ENCODE measurements around the gene ZNF418.
"Not testable (repeated sequence)": the region's sequence is repeated elsewhere in the genome, so short reads cannot be mapped to it uniquely, and the experiment has no call there.

ZNF418 gene

DNA sequence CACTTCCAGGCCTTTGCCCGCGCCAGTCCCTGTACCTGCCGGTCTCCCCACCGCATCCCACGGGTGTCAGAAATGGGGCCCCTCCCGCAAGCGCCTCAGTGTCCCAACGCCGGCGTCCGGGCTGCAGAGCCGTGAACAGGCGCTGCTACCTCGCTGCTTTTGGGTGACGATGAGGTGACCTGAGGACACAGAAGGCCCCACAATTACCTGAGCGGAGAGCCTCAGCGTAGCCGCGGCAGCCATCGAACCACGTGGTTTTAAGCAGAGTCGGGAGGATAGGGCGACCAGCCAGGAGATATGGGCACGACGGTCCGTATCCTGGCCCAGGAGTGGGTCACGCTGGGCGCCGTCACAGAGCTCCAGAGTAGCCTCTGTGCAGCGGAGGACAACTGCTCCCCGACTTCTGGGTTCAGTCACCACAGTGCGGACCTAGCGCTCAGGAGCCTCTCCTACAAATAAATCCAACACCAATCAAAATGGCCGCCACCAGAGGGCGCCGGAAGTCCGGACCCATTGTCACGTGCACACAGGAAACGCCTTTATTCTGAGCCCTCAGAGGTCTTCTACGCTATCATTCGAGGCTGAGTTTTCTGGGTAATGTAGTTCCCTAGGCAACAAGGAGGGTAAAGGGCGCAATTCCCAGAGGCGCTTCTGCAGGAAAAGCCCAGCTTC, 46.5 kb downstream of the ZNF418 start, which contains the start of gene ZNF814:
Gene ZNF814 (minus strand): TSS at position 478 of the 672 bp plus-strand sequence. CDS start 235 bp downstream, at position 243.
- DNase-seq (ENCODE audit: low read depth in 3 of 3), result peak; percentile 54 to 76 (median 74)

DNA sequence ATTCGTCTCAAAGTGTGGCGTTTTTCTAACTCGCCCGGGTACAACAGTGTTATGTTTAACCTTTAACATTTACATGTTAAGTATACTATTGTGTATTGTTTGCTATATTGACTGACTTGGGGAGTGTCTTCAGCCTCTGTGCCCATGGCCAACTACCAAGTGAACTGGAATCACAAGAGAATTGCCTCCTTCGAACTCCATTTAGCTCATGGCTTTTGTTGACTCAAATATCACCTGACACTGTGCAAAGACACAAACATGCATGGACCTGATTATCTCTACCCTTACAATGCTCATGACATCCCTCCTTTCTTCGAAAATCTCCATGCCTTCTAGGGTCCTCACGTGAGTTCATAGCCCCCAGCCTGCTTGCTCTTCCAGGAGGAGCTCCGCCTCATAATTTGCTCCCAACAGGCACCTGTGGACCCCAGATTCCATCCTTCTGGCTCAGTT, 47.1 kb downstream of the ZNF418 start:
- DNase-seq (ENCODE audit: low read depth in 3 of 3), result no peak

GRCh38 chr19:57887195-57887941, 47.8 kb downstream of the ZNF418 start:
- DNase-seq (ENCODE audit: low read depth in 3 of 3), result no peak

- no peak for DNase-seq (ENCODE audit: low read depth in 3 of 3)
These were observed 49.2 kb downstream of the ZNF418 start for GRCh38 chr19:57886046-57886445.

GRCh38 chr19:57873883-57874799, 61.1 kb downstream of the ZNF418 start:
- not testable (repeated sequence) for DNase-seq (ENCODE audit: low read depth in 3 of 3)

- DNase-seq (ENCODE audit: low read depth in 3 of 3), result no peak
These were observed 62.8 kb downstream of the ZNF418 start for GRCh38 chr19:57872450-57872849.

Measured in stimulated activated CD4-positive, alpha-beta T cell treated with anti-CD3 and anti-CD28 coated beads, TNF-alpha, amount 100 ng/mL, for 48 hours (primary cell).